Uterus (tissue), 4 donors: ENCODE data around the gene KPNA4. TPM values are rescaled to one million over a fixed set of nuclear protein-coding genes. Genes with fewer than 3 reads are reported as not detected.
"Not testable (repeated sequence)": the region's sequence is repeated elsewhere in the genome, so short reads cannot be mapped to it uniquely, and the experiment has no call there.

Experiments
- DNase-seq, 2 donors: peaks; one replicate each; pipeline ENCODE4 v3.0.0-alpha.2; 2019 to 2020
- H3K27ac ChIP-seq, 2 donors: fragments of 200-600 bp; sonication (generic); 1 replicate in 1 of 2; 2 replicates in 1 of 2; pipeline ENCODE4 v1.5.1; 2016 to 2018
- H3K27me3 ChIP-seq, 2 donors: fragments of 200-600 bp; sonication (generic); one replicate each; pipeline ENCODE4 v1.5.1; 2018 to 2019; ENCODE audit warnings: control low read depth in 1 of 2
- H3K36me3 ChIP-seq, 2 donors: fragments of 200-600 bp; sonication (generic); one replicate each; pipeline ENCODE4 v1.5.1; 2019; ENCODE audit warnings: control low read depth in 1 of 2
- H3K4me1 ChIP-seq, 2 donors: fragments of 200-600 bp; sonication (generic); one replicate each; pipeline ENCODE4 v1.5.1; 2018 to 2019; ENCODE audit warnings: control low read depth in 1 of 2
- H3K4me3 ChIP-seq, 2 donors: fragments of 200-600 bp; sonication (generic); 1 replicate in 1 of 2; 2 replicates in 1 of 2; pipeline ENCODE4 v1.5.1; 2018 to 2019; ENCODE audit warnings: mild to moderate bottlenecking in 1 of 2
- H3K9me3 ChIP-seq, 2 donors: fragments of 200-600 bp; sonication (generic); one replicate each; pipeline ENCODE4 v1.5.1; 2019; ENCODE audit warnings: control low read depth in 1 of 2
- POLR2A ChIP-seq, 2 donors: fragments of 450-650 bp; IDR thresholded peaks; one replicate each; pipeline ENCODE4 v1.6.1; 2016; ENCODE audit warnings: antibody characterized with exemption in 2 of 2, mild to moderate bottlenecking in 1 of 2, moderate library complexity in 1 of 2
- intact Hi-C: fragments of 100-400 bp; cut with DNase I; formaldehyde crosslinking; loops from one replicate; pipeline ENCODE4 v1.15.1; 2023; ENCODE audit warnings: low total_unique reads
- total RNA-seq, 4 donors: library from RNA; depleted of rRNA in 3 of 4; stranded (reverse); fragments of >200 nt in 3 of 4; gene quantifications; one replicate each; pipeline versions ENCODE4 v1.1.0 to v1.2.4, GENCODE V29; 2014 to 2023
- TF ChIP-seq, protein P1 (sequence below), 4 experiments: fragments of 200-600 bp in 2 of 4; fragments of 450-650 bp in 2 of 4; sonication (generic) in 2 of 4; IDR thresholded peaks; one replicate each; pipeline ENCODE4 v1.5.1; 2016 to 2019; ENCODE audit warnings: antibody characterized with exemption in 4 of 4, mild to moderate bottlenecking in 2 of 4, moderate library complexity in 1 of 4
- donor health status: DM: yes; HTN: yes; CAD: no.

Gene KPNA4
- total RNA-seq, 4 donors from 2014 or later = 18.5 to 72.7 (median 33.5) TPM

DNA sequence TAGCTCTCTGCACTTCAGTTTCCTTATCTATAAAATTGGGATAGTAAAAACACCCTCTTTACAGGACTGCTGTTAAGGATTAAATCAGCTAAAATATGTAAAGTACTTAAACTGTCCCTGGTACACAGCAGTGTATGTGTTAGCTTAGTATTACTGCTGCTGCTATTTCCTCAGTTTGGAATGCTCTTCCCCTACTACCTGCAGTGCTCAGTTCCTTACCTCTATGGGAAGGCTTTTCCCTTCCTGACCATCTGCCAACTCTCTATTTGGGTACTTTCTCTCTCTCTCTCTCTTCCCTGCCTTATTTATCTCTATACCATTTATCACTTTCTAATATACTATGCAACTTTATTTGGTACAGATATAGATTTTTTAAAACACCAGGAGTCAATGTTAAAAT is 26.5 kb downstream of the KPNA4 start:
- TF ChIP-seq, protein P1, sequence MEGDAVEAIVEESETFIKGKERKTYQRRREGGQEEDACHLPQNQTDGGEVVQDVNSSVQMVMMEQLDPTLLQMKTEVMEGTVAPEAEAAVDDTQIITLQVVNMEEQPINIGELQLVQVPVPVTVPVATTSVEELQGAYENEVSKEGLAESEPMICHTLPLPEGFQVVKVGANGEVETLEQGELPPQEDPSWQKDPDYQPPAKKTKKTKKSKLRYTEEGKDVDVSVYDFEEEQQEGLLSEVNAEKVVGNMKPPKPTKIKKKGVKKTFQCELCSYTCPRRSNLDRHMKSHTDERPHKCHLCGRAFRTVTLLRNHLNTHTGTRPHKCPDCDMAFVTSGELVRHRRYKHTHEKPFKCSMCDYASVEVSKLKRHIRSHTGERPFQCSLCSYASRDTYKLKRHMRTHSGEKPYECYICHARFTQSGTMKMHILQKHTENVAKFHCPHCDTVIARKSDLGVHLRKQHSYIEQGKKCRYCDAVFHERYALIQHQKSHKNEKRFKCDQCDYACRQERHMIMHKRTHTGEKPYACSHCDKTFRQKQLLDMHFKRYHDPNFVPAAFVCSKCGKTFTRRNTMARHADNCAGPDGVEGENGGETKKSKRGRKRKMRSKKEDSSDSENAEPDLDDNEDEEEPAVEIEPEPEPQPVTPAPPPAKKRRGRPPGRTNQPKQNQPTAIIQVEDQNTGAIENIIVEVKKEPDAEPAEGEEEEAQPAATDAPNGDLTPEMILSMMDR (IDR thresholded peaks at IDR 0.05) = no peak
- TF ChIP-seq POLR2A (IDR thresholded peaks at IDR 0.05) = no peak
- Histone ChIP-seq H3K4me1 (no peaks in the 10 kb centered on the region), H3K27me3 (no peaks in the 10 kb centered on the region), H3K27ac (no peak overlapping the region), H3K36me3 (no peaks in the 10 kb centered on the region), H3K9me3 (no peaks in the 10 kb centered on the region), H3K4me3 (no peak overlapping the region)
- intact Hi-C loops = no loop called here
- DNase-seq = no peak

DNA sequence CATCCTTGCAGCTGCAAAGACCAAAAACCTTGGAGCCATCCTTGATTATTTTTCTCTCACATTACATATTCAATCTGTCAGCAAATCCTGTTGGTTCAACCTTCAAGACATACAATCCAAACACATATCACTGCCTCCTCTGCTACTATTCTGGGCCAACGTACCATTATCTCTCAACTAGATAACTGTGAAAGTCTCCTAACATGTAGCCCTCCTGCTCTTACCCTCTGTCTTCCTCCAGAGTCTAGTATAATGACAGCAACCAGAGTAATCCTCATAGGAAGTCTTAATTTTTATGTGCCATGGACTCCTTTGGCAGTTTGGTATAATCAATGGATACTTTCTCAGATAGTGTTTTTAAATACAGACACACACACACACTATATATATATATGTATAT is 27.6 kb downstream of the KPNA4 start:
- Histone ChIP-seq H3K4me3 (no peak overlapping the region), H3K4me1 (no peaks in the 10 kb centered on the region), H3K9me3 (no peaks in the 10 kb centered on the region), H3K27me3 (no peaks in the 10 kb centered on the region), H3K36me3 (no peaks in the 10 kb centered on the region), H3K27ac (no peak overlapping the region)
- intact Hi-C loops = no loop called here
- no peak for DNase-seq
- TF ChIP-seq, protein P1 (IDR thresholded peaks at IDR 0.05) = no peak
- no peak for TF ChIP-seq POLR2A (IDR thresholded peaks at IDR 0.05)

DNA sequence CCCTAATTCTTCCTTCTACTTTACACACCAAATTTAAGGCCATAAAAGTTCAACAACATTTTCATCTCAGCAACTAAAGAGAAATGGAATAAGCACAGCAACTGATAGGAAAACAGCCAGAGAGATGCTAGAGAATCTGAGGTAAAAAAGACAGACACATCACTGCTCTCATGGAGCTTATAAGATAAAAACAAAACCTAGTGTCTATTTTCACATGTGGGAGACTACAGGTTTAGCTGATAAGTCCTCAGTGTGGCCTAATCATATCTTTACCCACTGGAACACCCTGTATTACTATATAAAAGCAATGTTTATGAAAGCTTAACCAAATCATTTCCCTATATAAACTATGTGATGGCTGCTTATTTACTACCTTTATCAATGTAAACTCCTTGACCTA is 33.0 kb downstream of the KPNA4 start:
- no peaks in the 10 kb centered on the region for H3K36me3 ChIP-seq
- DNase-seq = no peak
- H3K4me1 ChIP-seq = no peaks in the 10 kb centered on the region
- no peaks in the 10 kb centered on the region for H3K9me3 ChIP-seq
- no peak overlapping the region for H3K27ac ChIP-seq
- TF ChIP-seq, protein P1 (IDR thresholded peaks at IDR 0.05) = no peak
- TF ChIP-seq POLR2A (IDR thresholded peaks at IDR 0.05) = no peak
- intact Hi-C loops = no loop called here
- H3K27me3 ChIP-seq = no peaks in the 10 kb centered on the region
- no peak overlapping the region for H3K4me3 ChIP-seq

DNA sequence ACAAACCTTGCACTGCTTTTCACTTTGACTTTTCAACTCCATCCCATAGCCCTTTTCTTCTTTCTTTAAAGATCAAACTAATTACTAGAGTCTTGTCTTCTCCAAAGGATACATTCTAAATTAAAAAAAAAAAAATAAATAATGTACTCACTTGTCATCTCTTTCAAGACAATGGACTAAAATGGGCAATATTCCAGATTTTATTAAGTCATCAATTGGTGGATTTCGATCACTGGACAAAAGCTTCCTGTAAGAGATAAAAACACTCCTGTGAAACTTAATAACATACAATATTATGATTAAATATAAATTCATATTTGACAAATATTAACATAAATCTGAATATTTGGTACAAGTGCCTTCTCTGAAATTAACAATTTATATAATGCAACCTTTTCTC is 34.1 kb downstream of the KPNA4 start:
- DNase-seq = no peak
- Histone ChIP-seq H3K36me3 (no peaks in the 10 kb centered on the region), H3K27ac (no peak overlapping the region), H3K4me3 (no peak overlapping the region), H3K4me1 (no peaks in the 10 kb centered on the region), H3K27me3 (no peaks in the 10 kb centered on the region), H3K9me3 (no peaks in the 10 kb centered on the region)
- TF ChIP-seq POLR2A (IDR thresholded peaks at IDR 0.05) = no peak
- TF ChIP-seq, protein P1 (IDR thresholded peaks at IDR 0.05) = no peak
- intact Hi-C loops = no loop called here

DNA sequence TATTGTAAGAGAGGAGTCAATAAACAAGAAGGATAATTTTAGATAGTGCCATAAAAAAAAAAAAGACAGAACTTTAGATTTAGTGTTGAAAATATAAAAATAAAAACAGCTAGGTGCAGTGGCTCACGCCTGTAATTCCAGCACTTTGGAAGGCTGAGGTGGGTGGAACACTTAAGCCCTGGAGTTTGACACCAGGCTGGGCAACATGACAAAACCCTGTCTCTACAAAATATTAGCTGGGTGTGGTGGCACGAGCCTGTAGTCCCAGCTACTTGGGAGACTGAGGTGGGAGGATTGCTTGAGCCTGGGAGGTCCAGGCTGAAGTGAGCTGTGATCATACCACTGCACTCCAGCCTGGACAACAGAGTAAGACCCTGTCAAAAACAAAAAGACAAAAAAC is 49.0 kb downstream of the KPNA4 start:
- H3K4me1 ChIP-seq, DNase-seq, intact Hi-C loops, H3K36me3 ChIP-seq, H3K9me3 ChIP-seq, H3K27ac ChIP-seq, H3K4me3 ChIP-seq, H3K27me3 ChIP-seq: not testable (repeated sequence)

DNA sequence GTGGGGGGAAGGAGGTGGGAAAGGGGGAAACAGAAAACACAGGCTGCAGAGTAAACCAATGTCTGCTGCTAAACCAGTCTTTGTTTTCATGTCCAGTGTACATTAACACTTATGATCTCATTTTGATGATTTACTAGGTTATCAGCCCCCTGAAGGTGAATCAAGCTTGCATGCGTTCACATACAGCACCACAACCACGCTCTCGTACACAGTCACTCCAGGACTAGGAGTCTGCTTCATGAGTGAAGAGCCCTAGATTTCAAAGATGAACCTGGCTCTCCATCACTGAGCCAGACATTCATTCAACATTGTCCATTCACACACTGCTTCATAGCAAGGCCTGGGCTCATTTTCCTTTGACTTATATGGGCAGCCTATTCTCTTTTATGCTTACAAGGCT is 64.0 kb downstream of the KPNA4 start:
- Histone ChIP-seq H3K9me3 (no peaks in the 10 kb centered on the region), H3K4me1 (no peaks in the 10 kb centered on the region), H3K27me3 (no peaks in the 10 kb centered on the region), H3K27ac (no peak overlapping the region), H3K36me3 (no peaks in the 10 kb centered on the region), H3K4me3 (no peak overlapping the region)
- TF ChIP-seq, protein P1 (IDR thresholded peaks at IDR 0.05) = no peak
- TF ChIP-seq POLR2A (IDR thresholded peaks at IDR 0.05) = no peak
- intact Hi-C loops = no loop called here
- no peak for DNase-seq
